Kidney capillary endothelial cell (primary cell): ENCODE data around the gene IRF7.

Experiments used
- DNase-seq: peaks from one replicate; pipeline ENCODE4 v3.0.0-alpha.2; 2018; ENCODE audit warnings: low spot score

IRF7 gene

GRCh38 chr11:607971-608659 is 7.6 kb downstream of the IRF7 start:
- DNase-seq = no peak

GRCh38 chr11:607020-607780 is 8.6 kb downstream of the IRF7 start:
- no peak for DNase-seq

- DNase-seq = no peak
Observed at GRCh38 chr11:606245-606644, 9.5 kb downstream of the IRF7 start.

GRCh38 chr11:605286-606129 is 10.2 kb downstream of the IRF7 start:
- DNase-seq = no peak

GRCh38 chr11:603154-603553 is 12.6 kb downstream of the IRF7 start:
- DNase-seq = no peak

- DNase-seq = no peak
Observed at GRCh38 chr11:601573-602245, 14.0 kb downstream of the IRF7 start.

GRCh38 chr11:598005-598680 is 17.6 kb downstream of the IRF7 start:
- no peak for DNase-seq

- DNase-seq = no peak
Observed at GRCh38 chr11:597166-597725, 18.5 kb downstream of the IRF7 start.

GRCh38 chr11:596374-596773 is 19.4 kb downstream of the IRF7 start:
- no peak for DNase-seq

- no peak for DNase-seq
Observed at GRCh38 chr11:595400-595799, 20.4 kb downstream of the IRF7 start.

- DNase-seq = no peak
Observed at GRCh38 chr11:593347-593746, 22.4 kb downstream of the IRF7 start.

GRCh38 chr11:592918-593317 is 22.8 kb downstream of the IRF7 start:
- no peak for DNase-seq

- DNase-seq = no peak
Observed at GRCh38 chr11:592501-592900, 23.2 kb downstream of the IRF7 start.

- no peak for DNase-seq
Observed at GRCh38 chr11:590997-591396, 24.8 kb downstream of the IRF7 start.

GRCh38 chr11:589798-590197 is 26.0 kb downstream of the IRF7 start:
- no peak for DNase-seq

GRCh38 chr11:587978-588380 is 27.8 kb downstream of the IRF7 start:
- DNase-seq = peak; percentile 68

GRCh38 chr11:587546-587945 is 28.2 kb downstream of the IRF7 start:
- DNase-seq = no peak

GRCh38 chr11:586376-587316 is 29.1 kb downstream of the IRF7 start:
- DNase-seq = no peak

- no peak for DNase-seq
Observed at GRCh38 chr11:584287-584686, 31.5 kb downstream of the IRF7 start.

- DNase-seq = no peak
Observed at GRCh38 chr11:581752-582151, 34.0 kb downstream of the IRF7 start.
